Osteocyte (in vitro differentiated cells): ENCODE results near the gene PIGU. TPM values are rescaled to one million over a fixed set of nuclear protein-coding genes. Genes with fewer than 3 reads are reported as not detected.
A peak's percentile ranks its signal among the peaks of the same experiment; 100 is the strongest.
"Not testable (repeated sequence)": the region's sequence is repeated elsewhere in the genome, so short reads cannot be mapped to it uniquely, and the experiment has no call there.

Source experiments
- DNase-seq: peaks from one replicate; pipeline ENCODE4 v3.0.0; 2021; ENCODE audit warnings: mixed read lengths; ENCODE audit not compliant: unreplicated experiment; ENCODE audit errors: extremely low spot score
- H3K27ac Mint-ChIP-seq: one replicate; pipeline ENCODE4 v1.8.0; 2021; ENCODE audit warnings: mild to moderate bottlenecking, mixed read lengths; ENCODE audit not compliant: unreplicated experiment
- H3K27me3 Mint-ChIP-seq: one replicate; pipeline ENCODE4 v1.8.0; 2021; ENCODE audit warnings: mixed read lengths; ENCODE audit not compliant: unreplicated experiment
- H3K36me3 Mint-ChIP-seq: one replicate; pipeline ENCODE4 v1.8.0; 2021; ENCODE audit warnings: mixed read lengths; ENCODE audit not compliant: unreplicated experiment
- H3K4me1 Mint-ChIP-seq: one replicate; pipeline ENCODE4 v1.8.0; 2021; ENCODE audit warnings: mixed read lengths; ENCODE audit not compliant: unreplicated experiment
- H3K4me3 Mint-ChIP-seq: one replicate; pipeline ENCODE4 v1.8.0; 2021; ENCODE audit warnings: mild to moderate bottlenecking, moderate library complexity, mixed read lengths; ENCODE audit not compliant: unreplicated experiment
- H3K9me3 Mint-ChIP-seq: one replicate; pipeline ENCODE4 v1.8.0; 2021; ENCODE audit warnings: mixed read lengths; ENCODE audit not compliant: unreplicated experiment
- CTCF ChIP-seq: fragments of 200-600 bp; sonication (generic); IDR thresholded peaks from 2 replicates; pipeline ENCODE4 v1.5.0; 2021; ENCODE audit warnings: antibody characterized with exemption, mild to moderate bottlenecking, moderate library complexity
- total RNA-seq: library from RNA; stranded (reverse); gene quantifications from 2 replicates; pipeline ENCODE4 v1.2.1, GENCODE V29; 2021

Gene PIGU
- total RNA-seq, 1 donor from 2014 or later: 15.5 TPM

- TF ChIP-seq CTCF: no peak
- Mint-ChIP-seq H3K27me3 (no peaks in the 10 kb centered on the region), H3K27ac (no peak overlapping the region), H3K4me3 (no peak overlapping the region), H3K36me3 (peaks cover 8% of the 10 kb centered on the region), H3K4me1 (no peaks in the 10 kb centered on the region), H3K9me3 (no peaks in the 10 kb centered on the region)
- peak; percentile 15 for DNase-seq
Observed at GRCh38 chr20:34615477-34615876, 61.4 kb downstream of the PIGU start.

- not testable (repeated sequence) for H3K4me3 Mint-ChIP-seq, H3K27me3 Mint-ChIP-seq, H3K9me3 Mint-ChIP-seq, H3K4me1 Mint-ChIP-seq, H3K27ac Mint-ChIP-seq
- DNase-seq: peak; percentile 23
- peaks cover 12% of the 10 kb centered on the region for H3K36me3 Mint-ChIP-seq
Observed at GRCh38 chr20:34611976-34612375, 64.9 kb downstream of the PIGU start.

- peak; percentile 59 for DNase-seq
- Mint-ChIP-seq H3K4me1 (peaks cover 7% of the 10 kb centered on the region), H3K27ac (no peak overlapping the region), H3K4me3 (no peak overlapping the region), H3K27me3 (no peaks in the 10 kb centered on the region), H3K9me3 (no peaks in the 10 kb centered on the region), H3K36me3 (peaks cover 12% of the 10 kb centered on the region)
- TF ChIP-seq CTCF: no peak
Observed at GRCh38 chr20:34607066-34607465, 69.8 kb downstream of the PIGU start.

GRCh38 chr20:34604980-34605788 lies 71.7 kb downstream of the PIGU start:
- peaks cover 12% of the 10 kb centered on the region for H3K36me3 Mint-ChIP-seq
- no peak overlapping the region for H3K27ac Mint-ChIP-seq
- no peak for TF ChIP-seq CTCF
- H3K27me3 Mint-ChIP-seq: no peaks in the 10 kb centered on the region
- peaks cover 7% of the 10 kb centered on the region for H3K4me1 Mint-ChIP-seq
- H3K9me3 Mint-ChIP-seq: no peaks in the 10 kb centered on the region
- peak; percentile 11 for DNase-seq
- H3K4me3 Mint-ChIP-seq: no peak overlapping the region

GRCh38 chr20:34600892-34601653 lies 75.8 kb downstream of the PIGU start:
- H3K4me3 Mint-ChIP-seq: no peak overlapping the region
- TF ChIP-seq CTCF: no peak
- no peaks in the 10 kb centered on the region for H3K27me3 Mint-ChIP-seq
- H3K4me1 Mint-ChIP-seq: peaks cover 7% of the 10 kb centered on the region
- no peak for DNase-seq
- peaks cover 5% of the 10 kb centered on the region for H3K36me3 Mint-ChIP-seq
- H3K27ac Mint-ChIP-seq: no peak overlapping the region
- H3K9me3 Mint-ChIP-seq: no peaks in the 10 kb centered on the region
